22Rv1 (cell line): ENCODE measurements around the gene ANTXR1.

Experiments used
- ZFX ChIP-seq: fragments of 450-650 bp; IDR thresholded peaks from 2 replicates; pipeline ENCODE4 v1.6.1; 2017; ENCODE audit warnings: antibody characterized with exemption, borderline replicate concordance
- TF ChIP-seq, protein P1 (sequence below): fragments of 450-650 bp; IDR thresholded peaks from 2 replicates; pipeline ENCODE4 v1.5.1; 2017; ENCODE audit warnings: mild to moderate bottlenecking

DNA sequence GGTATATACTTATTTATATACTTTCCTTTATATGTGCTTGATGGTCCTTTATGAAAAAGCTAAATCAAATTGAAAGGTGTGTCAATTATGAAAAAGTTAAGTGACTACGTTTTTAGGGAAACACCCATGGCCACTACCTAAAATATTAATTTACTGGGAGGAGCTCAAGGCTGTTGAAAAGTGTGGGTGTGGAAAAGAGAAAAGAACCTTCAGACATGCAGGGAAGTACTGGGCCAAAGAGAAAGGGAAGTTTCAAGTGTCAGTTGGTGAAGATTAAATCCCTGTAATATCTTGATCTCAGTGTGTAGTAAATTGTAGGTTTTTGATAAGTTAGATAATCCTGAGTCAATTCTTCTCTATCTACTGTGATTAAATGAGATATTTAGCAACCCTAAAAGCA, 44.8 kb upstream of the ANTXR1 start:
- TF ChIP-seq, protein P1, sequence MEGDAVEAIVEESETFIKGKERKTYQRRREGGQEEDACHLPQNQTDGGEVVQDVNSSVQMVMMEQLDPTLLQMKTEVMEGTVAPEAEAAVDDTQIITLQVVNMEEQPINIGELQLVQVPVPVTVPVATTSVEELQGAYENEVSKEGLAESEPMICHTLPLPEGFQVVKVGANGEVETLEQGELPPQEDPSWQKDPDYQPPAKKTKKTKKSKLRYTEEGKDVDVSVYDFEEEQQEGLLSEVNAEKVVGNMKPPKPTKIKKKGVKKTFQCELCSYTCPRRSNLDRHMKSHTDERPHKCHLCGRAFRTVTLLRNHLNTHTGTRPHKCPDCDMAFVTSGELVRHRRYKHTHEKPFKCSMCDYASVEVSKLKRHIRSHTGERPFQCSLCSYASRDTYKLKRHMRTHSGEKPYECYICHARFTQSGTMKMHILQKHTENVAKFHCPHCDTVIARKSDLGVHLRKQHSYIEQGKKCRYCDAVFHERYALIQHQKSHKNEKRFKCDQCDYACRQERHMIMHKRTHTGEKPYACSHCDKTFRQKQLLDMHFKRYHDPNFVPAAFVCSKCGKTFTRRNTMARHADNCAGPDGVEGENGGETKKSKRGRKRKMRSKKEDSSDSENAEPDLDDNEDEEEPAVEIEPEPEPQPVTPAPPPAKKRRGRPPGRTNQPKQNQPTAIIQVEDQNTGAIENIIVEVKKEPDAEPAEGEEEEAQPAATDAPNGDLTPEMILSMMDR: no peak
- TF ChIP-seq ZFX: no peak
